Stomach (tissue), 9 donors: Measurements from ENCODE around the gene C1QTNF7. TPM values are rescaled to one million over a fixed set of nuclear protein-coding genes. Genes with fewer than 3 reads are reported as not detected.
A peak's percentile ranks its signal among the peaks of the same experiment; 100 is the strongest.

Source experiments
- DNase-seq, 2 donors: peaks; one replicate each; pipeline versions ENCODE4 v3.0.0 to v3.0.0-alpha.2; 2013 to 2019
- H3K27ac ChIP-seq, 5 donors: fragments of 200-600 bp in 4 of 5; sonication (generic) in 4 of 5; one replicate each; pipeline ENCODE4 v1.5.1; 2013 to 2019; ENCODE audit warnings: mild to moderate bottlenecking in 1 of 5, moderate library complexity in 1 of 5
- H3K27me3 ChIP-seq, 3 donors: fragments of 200-600 bp; sonication (generic); one replicate each; pipeline ENCODE4 v1.5.1; 2017 to 2019; ENCODE audit warnings: mixed run types in 1 of 3
- H3K36me3 ChIP-seq, 4 donors: fragments of 200-600 bp; sonication (generic); 1 replicate in 3 of 4; 2 replicates in 1 of 4; pipeline ENCODE4 v1.5.1; 2016 to 2019
- H3K4me1 ChIP-seq, 4 donors: fragments of 200-600 bp; sonication (generic); one replicate each; pipeline ENCODE4 v1.5.1; 2016 to 2019
- H3K4me3 ChIP-seq, 4 donors: fragments of 200-600 bp; sonication (generic) in 3 of 4; one replicate each; pipeline ENCODE4 v1.5.1; 2016 to 2019; ENCODE audit warnings: mild to moderate bottlenecking in 1 of 4
- H3K9me3 ChIP-seq, 4 donors: fragments of 200-600 bp; sonication (generic); one replicate each; pipeline ENCODE4 v1.5.1; 2016 to 2019
- CTCF ChIP-seq, 7 experiments: fragments of 450-650 bp in 4 of 7; fragments of 200-600 bp in 3 of 7; sonication (generic) in 3 of 7; IDR thresholded peaks; one replicate each; pipeline ENCODE4 v1.5.1; 2016 to 2019; ENCODE audit warnings: antibody characterized with exemption in 7 of 7, control low read depth in 2 of 7, mild to moderate bottlenecking in 1 of 7
- EP300 ChIP-seq: sonication (generic); formaldehyde crosslinking; IDR thresholded peaks from one replicate; pipeline ENCODE4 v1.6.1; 2017; ENCODE audit warnings: antibody characterized with exemption
- POLR2A ChIP-seq, 4 donors: fragments of 450-650 bp; IDR thresholded peaks; one replicate each; pipeline ENCODE4 v1.6.1; 2016; ENCODE audit warnings: antibody characterized with exemption in 4 of 4, control low read depth in 2 of 4, mild to moderate bottlenecking in 1 of 4, moderate library complexity in 1 of 4
- POLR2AphosphoS5 ChIP-seq, 3 donors: sonication (generic); formaldehyde crosslinking; IDR thresholded peaks; one replicate each; pipeline ENCODE4 v1.6.1; 2016; ENCODE audit warnings: antibody characterized with exemption in 3 of 3
- WGBS, 5 donors: extraction: QIAGEN DNeasy Blood & Tissue Kit in 3 of 5; methylation state at CpG; one replicate each; pipeline versions ENCODE4 v1.1.5 to v1.1.7; 2013 to 2018; 5-methylcytosine and 5-hydroxymethylcytosine counted together
- intact Hi-C: fragments of 100-400 bp; cut with DNase I; formaldehyde crosslinking; loops from one replicate; pipeline ENCODE4 v1.15.1; 2023; ENCODE audit warnings: low total_unique reads
- polyA plus RNA-seq, 3 donors: library from polyadenylated mRNA; stranded (reverse); fragments of 200-250 nt; gene quantifications; one replicate each; pipeline ENCODE4 v1.2.3, GENCODE V29; 2013
- total RNA-seq, 5 donors: library from RNA; depleted of rRNA; stranded (reverse); fragments of >200 nt; gene quantifications; one replicate each; pipeline versions ENCODE4 v1.1.0 to v1.2.3, GENCODE V29; 2014 to 2016
- donor health status: healthy with polysubstance abuse.
- donor health status: Bipolar disorder and iron deficiency.
- donor health status: healthy.

C1QTNF7 gene
- total and polyA plus RNA-seq, 8 donors, result 0.68 to 73.2 (median 4.0) TPM

GRCh38 chr4:15417233-15417660, 10.6 kb upstream of the C1QTNF7 start:
- no peak for DNase-seq
- TF ChIP-seq CTCF (IDR thresholded peaks at IDR 0.05), result no peak
- no peak for TF ChIP-seq POLR2AphosphoS5 (IDR thresholded peaks at IDR 0.05)
- no peak for TF ChIP-seq EP300
- no peak for TF ChIP-seq POLR2A (IDR thresholded peaks at IDR 0.05)
- Histone ChIP-seq H3K4me3 (no peak overlapping the region), H3K36me3 (no peaks in the 10 kb centered on the region), H3K27me3 (no peaks in the 10 kb centered on the region), H3K9me3 (no peaks in the 10 kb centered on the region), H3K27ac (peak overlapping the region in 2 of 5 donors; percentile 24 to 56), H3K4me1 (peaks cover 0 to 68% (median 30%) of the 10 kb centered on the region in 4 donors)
- intact Hi-C loops, result no loop called here

- intact Hi-C loops, result no loop called here
Observed at GRCh38 chr4:15418956-15419355, 8.9 kb upstream of the C1QTNF7 start.

GRCh38 chr4:15420642-15421041, 7.2 kb upstream of the C1QTNF7 start:
- DNase-seq, result no peak
- Histone ChIP-seq H3K27me3 (no peaks in the 10 kb centered on the region), H3K27ac (peak overlapping the region in 2 of 5 donors; percentile 22 to 28), H3K36me3 (no peaks in the 10 kb centered on the region), H3K4me3 (no peak overlapping the region), H3K4me1 (peaks cover 0 to 54% (median 18%) of the 10 kb centered on the region in 4 donors), H3K9me3 (no peaks in the 10 kb centered on the region)
- TF ChIP-seq POLR2A (IDR thresholded peaks at IDR 0.05) (no peak), CTCF (IDR thresholded peaks at IDR 0.05) (no peak), EP300 (no peak), POLR2AphosphoS5 (IDR thresholded peaks at IDR 0.05) (no peak)
- intact Hi-C loops, result no loop called here
- 43 to 77% (median 67%) methylated on average over 2 of the region's 2 CpGs for WGBS, 5 donors

More at GRCh38 chr4:15418956-15419355, 8.9 kb upstream of the C1QTNF7 start:
- H3K9me3 ChIP-seq, result no peaks in the 10 kb centered on the region
- no peak for TF ChIP-seq POLR2A (IDR thresholded peaks at IDR 0.05)
- TF ChIP-seq EP300, result no peak
- no peak for TF ChIP-seq CTCF (IDR thresholded peaks at IDR 0.05)
- TF ChIP-seq POLR2AphosphoS5 (IDR thresholded peaks at IDR 0.05), result no peak
- WGBS, 5 donors, result 43 to 73% (median 43%) methylated on average over 2 of the region's 2 CpGs
- no peak overlapping the region for H3K4me3 ChIP-seq
- H3K4me1 ChIP-seq, result peaks cover 0 to 59% (median 24%) of the 10 kb centered on the region in 4 donors
- no peaks in the 10 kb centered on the region for H3K27me3 ChIP-seq
- no peaks in the 10 kb centered on the region for H3K36me3 ChIP-seq
- H3K27ac ChIP-seq, result peak overlapping the region in 3 of 5 donors; percentile 24 to 56 (median 36)
- peak in 1 of 2 donors; percentile 44 for DNase-seq

GRCh38 chr4:15423285-15423711, 4.5 kb upstream of the C1QTNF7 start:
- H3K27me3 ChIP-seq, result no peaks in the 10 kb centered on the region
- intact Hi-C loops, result no loop called here
- no peaks in the 10 kb centered on the region for H3K9me3 ChIP-seq
- TF ChIP-seq POLR2A (IDR thresholded peaks at IDR 0.05) (no peak), POLR2AphosphoS5 (IDR thresholded peaks at IDR 0.05) (no peak), EP300 (no peak), CTCF (IDR thresholded peaks at IDR 0.05) (no peak)
- no peaks in the 10 kb centered on the region for H3K36me3 ChIP-seq
- no peak for DNase-seq
- H3K4me3 ChIP-seq, result no peak overlapping the region
- peaks cover 0 to 39% (median 11%) of the 10 kb centered on the region in 4 donors for H3K4me1 ChIP-seq
- peak overlapping the region in 2 of 5 donors; percentile 49 to 64 for H3K27ac ChIP-seq
- WGBS, 5 donors, result 65 to 80% (median 70%) methylated on average over 5 of the region's 5 CpGs
